ENCODE data around the gene CAMP.

CAMP gene

DNA sequence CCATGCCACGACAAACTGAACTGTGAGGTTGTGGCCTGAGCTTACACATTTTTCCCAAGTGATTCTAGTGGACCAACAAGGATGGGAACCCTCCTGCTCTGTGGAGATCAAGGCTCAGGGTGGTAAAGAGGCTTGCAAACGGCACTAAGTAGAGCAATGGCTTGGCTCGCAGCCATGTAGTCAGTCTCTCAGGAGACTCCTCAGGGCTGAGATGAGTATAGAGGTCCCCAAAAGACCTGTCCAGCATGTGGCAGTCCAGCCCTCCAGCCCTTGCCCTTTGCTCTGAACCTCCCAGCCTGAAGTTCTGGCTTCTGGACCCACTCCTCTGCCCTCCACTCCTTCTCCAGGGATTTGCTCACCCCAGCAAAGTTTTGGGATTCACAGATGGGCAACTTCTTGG, 8.3 kb upstream of the CAMP start:
- no peak for DNase-seq

DNA sequence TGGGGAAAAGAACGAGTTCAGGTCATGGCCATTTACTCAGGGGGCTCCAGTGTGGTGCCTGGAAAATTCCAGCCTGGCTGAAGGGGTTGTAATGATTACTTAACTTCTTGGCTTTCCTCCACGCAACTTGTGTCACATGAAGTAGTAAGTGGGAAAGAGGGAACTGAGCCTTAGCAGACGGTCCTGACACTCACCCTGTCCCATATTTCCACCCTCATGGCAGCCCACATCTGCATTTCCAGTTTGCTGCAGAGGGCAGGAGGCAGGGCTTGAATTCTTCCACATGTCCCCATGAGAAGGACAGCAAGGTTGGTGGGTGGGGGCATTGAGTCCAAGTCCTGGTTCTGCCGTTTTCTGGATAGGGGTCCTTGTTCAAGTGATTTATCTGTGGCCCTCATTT, 7.8 kb upstream of the CAMP start:
- peak; percentile 71 to 84 for DNase-seq

DNA sequence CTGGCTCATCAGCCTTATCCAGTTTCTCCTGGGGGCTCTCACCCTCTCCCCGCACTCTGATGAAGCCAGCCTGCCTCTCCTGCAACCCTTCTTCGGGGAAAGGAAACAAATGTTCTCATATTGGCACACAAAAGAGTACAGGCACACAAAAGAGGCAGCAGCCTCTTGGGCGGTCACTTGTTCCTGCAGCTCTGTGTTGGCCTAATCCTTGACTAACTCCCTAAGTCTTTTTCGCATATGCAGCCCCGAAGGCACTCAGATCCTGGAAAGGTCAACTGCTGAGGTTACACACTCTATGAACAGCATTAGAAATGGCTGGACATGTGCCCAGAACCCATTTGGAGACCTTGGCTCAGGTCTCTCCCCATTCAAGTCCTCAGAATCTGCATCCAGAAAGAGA, 7.4 kb upstream of the CAMP start:
- no peak for DNase-seq

DNA sequence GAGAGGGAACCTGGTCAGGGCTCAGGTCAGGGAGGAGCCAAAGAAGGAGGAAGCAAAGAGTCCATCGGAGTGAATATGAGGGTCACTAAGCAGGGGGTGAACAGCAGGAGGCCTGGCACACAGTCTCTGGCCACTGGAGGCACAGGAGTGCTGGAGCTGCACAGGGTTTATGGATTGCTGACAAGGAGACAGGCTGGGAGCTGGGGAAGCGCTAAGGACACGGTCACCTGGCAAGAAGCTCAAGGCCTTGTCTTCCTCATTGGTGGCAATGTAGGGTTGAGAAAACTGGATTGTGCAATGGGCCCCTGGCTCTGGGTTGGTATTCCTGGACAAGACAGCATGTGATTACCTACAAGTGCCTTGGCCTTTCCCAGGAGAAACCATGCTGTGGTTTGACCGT, 5.8 kb upstream of the CAMP start:
- DNase-seq: peak; percentile 27 to 57

DNA sequence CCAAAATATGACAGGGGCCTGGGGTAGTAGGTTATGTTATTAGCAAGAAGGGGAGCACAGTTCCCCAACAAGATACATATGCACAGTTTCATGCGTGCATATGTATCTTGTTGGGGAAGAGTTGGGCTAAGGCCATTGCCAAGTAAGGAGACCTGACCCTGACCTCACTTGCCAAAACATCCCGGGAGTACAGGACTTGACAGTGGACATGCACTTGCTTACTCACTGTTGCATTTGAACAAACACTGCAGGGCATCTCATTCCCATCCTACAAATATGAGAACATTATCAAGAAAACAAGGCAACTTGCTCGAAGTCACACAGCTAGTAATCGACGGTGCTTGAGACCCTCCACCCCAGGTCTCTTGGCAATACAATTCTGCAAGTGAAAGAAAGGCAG, 4.8 kb upstream of the CAMP start:
- no peak for DNase-seq

DNA sequence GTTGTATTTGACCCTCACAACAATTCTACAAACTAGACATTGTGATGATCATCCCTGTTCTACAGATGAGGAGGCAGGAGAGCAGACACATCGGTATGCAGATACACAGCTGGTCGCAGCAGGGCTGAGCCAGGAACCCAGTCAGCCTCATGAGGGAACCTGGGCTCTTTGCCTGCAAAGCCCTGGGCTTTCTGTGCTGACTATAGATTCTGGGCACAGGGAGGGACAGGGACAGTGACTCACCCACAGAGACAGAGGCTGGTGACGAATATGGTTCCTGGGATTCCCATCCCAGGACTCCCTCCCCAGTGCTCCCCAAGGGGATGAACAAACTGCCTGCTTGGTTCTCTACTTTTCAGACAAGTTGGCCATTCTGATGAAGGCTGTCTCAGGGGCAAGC, 3.8 kb upstream of the CAMP start:
- no peak for DNase-seq

DNA sequence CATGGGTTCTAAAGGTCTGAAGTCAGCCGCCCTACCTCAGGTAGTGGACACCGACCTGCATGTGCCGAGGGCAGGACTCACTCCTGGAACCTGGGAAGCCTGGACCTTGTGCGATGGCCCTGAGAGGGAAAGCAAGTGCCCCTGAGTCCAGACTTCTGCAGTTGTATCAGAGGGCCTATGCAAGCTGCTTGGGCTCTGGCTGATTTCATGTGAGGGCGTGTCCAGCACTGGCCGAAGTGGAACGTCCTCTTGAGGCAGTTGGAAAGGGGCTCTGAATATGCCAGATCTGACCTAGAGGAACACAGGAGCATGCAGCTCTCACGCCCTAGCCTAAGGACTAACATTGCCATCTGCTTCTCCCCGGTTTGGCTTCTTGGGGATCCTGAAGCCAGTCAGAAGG, 2.5 kb upstream of the CAMP start:
- DNase-seq: no peak

DNA sequence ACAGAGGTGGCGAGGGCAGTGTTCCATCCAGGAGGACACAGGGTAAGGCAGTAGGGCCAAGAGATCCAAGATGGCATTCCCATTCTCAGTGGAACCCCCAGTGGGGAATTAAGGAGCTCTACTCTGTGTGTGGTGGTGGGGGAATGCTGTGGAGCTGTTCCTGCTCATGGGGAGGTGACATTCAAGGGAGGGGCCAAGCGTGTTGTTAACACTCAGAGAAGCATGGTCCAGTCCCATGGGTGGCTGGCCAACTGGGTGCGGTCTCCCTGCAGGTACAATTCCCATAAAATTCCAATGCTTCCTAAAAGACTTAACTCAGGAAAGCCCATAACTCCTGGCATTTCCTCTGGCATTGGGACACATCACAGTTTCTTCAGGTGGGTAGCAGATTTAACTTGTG, 2.3 kb downstream of the CAMP start:
- DNase-seq: no peak

DNA sequence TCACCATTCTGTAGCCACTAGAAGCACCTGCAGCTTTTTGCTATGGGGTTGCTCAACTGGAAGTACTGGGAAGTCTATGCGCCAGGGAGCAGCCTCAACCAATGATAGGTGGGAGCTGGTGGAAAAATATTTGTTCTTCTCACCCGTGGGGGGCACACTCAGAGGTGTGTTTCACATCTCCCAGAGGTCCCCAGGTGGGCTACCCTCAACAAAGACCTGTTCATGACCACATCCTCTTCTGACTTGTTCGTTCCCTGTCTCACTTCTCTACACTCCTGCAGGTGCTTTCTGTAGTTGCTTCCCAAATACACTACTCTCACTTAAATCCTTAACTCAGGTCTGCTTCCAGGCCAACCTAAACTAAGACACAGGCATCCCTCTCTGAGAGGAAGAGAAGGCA, 3.6 kb downstream of the CAMP start:
- no peak for DNase-seq

DNA sequence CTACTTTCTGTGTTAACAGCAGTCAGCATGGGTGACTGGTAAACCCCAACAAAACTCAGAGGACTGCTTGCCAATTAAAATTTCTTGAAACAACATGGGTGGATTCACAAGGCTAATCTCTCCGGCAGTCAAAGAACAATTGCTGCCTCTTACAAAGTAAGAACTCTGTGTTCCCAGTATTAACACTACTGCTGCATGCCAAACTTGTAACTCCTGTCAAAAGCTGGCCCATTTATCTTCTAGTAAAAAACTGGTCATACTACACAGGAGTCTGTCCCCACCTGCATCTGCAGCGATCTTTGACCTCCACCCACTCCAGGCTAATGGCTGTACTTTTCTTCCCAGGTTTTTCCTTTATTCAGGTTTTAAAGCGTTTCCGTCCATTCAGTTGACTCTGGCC, 8.9 kb downstream of the CAMP start:
- DNase-seq: no peak

DNA sequence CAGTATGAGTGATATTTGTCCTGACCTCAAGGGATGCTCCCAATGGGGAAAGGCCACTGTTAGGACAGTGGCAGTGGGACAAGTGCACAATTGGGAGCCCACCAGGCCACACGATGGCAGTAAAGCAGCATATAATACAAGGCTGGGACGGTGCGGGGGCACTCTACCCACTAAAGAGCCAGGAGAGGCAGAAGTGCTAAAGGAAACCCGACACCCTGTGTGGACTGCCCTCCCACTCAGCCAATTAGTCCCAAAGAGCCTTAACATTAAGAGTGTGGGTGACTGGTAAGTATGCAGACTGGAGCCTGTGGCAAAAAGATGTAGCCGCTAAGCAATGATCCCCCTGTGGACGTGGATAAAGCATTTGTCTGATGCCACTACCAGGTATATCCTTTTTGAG, 9.4 kb downstream of the CAMP start:
- DNase-seq: peak; percentile 73 to 85

DNA sequence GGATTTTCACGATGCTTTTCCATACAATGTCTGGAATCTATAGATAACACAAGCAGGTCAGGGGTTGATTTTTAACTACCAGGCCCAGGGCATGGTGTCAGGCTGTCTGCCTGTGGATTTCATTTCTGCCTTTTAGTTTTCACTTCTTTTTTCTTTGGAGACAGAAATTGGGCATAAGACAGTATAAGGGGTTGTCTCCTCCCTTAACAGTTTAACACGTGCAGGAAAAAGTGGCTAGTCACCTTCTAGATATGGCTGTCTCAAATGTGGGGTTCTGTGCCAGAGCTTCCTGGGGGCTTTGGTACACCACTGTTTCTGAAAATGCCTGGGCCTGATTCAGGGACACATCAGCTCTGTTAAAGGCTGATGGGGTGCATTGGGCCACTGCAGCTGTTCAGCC, 10.2 kb downstream of the CAMP start:
- no peak for DNase-seq

DNA sequence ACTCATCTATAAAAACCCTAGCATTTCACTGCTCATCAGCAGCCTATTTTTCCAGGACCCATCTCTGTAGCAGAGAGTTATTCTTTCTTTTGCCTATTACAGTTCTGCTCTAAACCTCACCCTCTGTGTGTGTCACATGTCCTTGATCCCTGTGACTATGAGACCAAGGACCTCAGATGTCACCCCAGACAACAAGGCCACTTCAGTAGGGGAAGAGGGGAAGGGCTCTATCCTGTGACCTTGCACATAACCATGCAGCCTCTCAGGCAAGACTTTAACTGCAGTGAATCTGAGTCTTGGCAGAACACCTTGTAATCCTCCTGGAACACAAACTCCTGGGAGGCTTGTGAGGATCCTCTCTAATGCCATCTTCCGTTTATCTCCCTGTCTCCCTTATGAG, 13.2 kb downstream of the CAMP start:
- DNase-seq: peak; percentile 78 to 88

DNA sequence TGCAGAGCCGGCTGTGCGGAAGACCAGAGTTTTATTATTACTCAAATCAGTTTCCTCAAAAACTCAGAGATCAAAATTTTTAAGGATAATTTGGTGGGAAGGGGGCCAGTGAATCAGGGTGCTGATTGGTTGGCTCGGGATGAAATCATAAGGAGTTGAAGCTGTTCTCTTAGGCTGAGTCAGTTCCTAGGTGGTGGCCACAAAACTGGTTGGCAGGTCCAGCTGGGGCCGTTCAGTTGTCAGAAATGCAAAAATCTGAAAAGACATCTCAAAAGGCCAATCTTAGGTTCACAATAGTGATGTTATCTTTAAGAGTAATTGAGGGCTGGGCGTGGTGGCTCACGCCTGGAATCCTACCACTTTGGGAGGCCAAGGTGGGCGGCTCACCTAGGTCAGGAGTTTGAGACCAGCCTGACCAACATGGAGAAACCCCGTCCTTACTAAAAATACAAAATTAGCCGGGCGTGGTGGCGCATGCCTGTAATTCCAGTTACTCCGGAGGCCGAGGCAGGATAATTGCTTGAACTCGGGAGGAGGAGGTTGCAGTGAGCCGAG, 15.3 kb downstream of the CAMP start:
- DNase-seq: no peak

DNA sequence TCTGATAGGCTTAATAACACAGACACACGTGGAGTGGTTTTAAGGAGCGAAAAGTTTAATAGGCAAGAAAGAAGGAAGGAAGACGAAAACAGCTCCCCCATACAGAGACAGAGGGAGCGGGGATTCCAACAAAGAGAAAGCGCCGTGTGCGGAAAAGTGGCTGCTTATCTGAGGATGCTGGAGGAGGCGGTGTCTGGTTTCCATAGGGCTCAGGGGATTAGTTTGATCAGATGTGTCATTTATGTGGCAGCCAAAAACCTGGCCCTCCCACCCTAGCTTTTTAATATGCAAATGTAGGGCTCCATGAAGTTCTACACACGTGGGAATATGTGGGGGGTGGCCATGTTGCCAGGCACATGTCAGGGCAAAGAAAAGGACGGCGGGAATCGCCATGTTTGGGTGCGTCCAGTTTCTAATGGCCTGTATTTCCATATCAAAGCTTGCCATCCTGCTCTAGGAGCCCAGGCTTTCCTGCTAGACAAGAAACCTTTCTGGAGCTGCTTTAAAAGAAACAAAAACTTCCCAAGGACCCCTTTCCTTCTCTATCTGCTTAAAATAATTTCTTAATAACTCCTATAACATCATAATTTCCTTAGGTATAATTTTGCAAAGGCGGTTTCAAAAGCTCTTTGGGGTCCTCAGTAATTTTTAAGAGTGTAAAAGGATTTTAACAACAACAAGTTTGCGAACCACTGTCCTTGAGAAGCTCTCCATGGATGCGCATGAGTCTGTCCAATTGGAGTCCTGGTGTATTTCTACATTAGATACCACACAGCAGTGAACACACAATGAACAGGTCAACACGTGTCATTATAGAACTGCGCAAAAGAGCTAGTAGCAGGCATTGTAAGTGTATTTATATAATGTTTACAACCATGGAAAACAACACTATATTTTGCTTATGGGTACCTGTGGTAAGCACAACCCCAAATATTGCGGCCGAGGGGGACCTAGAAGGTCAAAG, 17.0 kb downstream of the CAMP start:
- DNase-seq: no peak

DNA sequence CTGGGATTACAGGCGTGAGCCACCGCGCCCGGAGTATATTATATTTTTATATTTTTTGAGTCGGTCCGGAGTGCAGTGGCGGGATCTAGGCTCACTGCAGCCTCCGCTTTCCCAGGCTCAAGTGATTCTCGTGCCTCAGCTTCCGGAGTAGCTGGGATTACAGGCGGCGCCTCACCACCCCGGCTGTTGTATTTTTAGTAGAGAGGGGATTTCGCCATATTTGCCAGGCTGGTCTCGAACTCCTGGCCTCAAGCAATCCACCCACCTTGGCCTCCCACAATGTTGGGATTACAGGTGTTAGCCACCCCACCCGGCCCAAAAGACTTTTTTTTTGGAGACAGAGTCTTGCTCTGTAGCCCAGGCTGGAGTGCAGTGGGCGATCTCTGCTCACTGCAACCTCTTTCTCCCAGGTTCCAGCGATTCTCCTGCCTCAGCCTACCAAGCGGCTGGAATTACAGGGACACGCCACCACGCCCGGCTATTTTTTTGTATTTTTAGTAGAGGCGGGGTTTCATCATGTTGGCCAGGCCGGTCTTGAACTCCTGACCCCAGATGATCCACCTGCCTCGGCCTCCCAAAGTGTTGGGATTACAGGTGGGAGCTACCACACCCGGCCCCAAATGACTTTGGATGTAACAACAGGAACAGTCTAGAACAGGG, 18.6 kb downstream of the CAMP start:
- DNase-seq: peak; percentile 46 to 64

DNA sequence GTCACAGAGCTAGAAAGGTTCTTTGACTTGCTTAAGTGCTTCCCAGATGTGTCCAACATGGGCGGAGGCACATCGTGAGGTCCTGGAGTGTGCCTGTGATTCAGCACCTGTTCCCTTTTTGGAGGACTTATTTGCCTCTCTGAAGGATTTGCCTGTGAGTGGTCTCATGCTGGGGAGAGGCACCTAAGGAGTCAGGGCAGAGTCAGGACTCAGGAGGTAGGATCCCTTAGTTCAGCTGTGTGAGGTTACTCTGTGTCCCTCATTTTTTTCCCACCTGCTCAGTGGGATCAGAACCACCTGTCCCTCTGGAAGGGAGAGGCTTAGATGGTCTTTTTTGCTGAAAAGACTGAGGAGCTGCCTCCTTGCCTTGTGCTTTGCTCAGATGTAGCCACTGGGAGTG, 20.6 kb downstream of the CAMP start:
- peak in 1 of 2 donors; percentile 47 for DNase-seq

DNA sequence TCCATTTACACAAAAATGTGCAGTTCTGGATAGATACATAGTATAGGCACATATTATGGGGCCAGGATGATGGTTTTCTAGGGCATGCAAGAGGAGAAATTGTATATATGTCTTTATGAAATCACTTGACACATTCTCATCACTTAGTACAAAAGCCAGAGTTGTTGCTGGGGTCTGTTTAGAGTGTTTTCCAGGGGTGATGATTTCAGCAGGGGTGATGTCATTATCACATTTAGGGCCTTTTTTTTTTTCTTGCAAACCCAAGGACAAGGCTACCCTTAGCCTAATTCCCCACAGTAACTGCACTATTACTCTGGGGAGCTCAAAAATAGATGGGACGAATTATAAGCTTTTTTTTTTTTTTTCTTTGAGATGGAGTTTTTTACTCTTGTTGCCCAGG, 21.2 kb downstream of the CAMP start:
- DNase-seq: peak; percentile 40 to 53

DNA sequence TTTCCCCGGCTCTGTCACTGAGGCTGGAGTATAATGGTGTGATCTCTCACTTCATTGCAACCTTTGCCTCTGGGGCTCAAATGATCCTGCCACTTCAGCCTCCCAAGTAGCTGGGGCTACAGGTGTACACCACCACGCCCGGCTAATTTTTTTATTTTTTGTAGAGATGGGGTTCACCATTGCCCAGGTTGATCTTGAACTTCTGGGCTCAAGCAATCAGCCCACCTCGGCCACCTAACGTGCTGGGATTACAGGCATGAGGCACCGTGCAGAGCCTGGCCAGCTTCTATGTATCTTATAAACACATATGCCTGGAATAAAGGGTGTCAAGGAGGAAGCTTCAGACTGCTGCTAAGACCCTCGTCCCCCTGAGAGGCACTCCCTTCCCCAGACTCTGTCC, 21.8 kb downstream of the CAMP start:
- no peak for DNase-seq

DNA sequence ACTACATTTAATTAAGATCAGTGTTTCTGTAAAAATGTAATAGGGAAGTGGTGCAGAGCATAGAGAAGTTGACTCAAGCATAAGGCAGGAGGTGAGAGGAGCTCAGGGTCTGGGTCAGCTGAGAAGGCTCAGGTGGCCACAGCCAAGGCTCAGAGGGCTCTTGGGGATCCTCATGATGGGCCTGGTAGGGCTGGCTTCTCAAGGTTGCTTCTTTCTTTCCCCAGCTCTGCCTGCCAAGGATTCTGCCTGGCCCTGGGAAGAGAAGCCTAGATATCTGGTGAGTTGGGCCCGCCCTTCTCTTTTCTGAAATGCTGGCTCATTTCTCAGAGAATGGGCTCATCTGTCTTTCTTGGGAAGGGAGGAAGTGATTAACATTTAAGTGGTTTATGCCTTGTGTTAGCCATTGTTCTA, 24.1 kb downstream of the CAMP start:
- DNase-seq: peak; percentile 54 to 74

DNA sequence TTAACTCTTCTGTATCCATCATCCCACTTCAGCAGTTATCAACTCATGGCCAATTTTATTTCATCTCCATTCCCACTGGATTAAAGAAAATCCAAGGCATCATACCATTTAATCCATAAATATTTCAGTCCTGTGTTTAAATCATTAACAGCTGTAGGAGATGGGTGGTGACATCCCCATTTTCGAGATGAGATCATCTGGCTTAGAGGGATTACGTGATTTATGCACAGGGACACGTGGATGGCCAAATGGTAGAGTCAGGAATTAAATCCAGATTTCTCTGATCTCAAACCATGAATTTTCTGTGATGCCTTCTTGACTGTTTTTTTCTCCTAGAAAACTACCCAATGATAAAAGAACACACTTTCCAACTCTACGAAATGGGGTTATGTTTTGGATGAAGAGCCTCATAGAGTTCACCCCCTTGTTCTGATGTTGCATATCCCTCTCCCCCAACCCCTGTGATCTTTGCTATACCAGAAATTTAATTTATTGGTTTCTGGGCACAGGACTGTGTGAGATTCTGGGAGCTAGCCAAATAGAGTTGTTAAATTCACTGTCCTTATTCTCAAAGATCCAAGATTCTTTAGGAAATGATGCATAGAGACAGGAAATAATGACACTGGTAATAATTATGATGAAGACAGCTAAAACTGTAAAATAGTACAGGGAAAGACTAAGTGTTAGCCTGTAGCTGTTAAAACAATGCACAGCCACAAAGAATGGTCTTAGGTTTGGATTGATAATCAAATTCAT, 25.0 kb downstream of the CAMP start:
- no peak for DNase-seq

DNA sequence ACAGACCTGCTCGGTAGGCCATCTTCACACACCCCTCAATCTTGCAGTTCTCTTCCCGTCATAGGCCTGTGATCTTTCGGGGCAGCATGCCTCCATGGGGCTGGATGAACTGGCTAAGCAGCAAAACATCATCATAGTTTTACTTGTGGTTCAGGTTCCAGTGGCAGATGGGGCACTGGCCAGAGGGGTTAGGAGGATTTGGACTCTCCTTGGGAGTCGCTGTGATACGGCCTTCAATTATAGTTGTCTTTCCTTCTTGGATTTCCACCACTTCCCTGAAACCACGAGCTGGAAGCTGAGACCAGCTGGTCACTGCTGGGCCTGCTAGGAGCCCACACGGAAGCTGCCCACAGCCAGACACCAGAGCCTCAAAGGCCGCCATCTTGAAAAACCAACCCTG, 33.3 kb downstream of the CAMP start:
- DNase-seq: no peak

DNA sequence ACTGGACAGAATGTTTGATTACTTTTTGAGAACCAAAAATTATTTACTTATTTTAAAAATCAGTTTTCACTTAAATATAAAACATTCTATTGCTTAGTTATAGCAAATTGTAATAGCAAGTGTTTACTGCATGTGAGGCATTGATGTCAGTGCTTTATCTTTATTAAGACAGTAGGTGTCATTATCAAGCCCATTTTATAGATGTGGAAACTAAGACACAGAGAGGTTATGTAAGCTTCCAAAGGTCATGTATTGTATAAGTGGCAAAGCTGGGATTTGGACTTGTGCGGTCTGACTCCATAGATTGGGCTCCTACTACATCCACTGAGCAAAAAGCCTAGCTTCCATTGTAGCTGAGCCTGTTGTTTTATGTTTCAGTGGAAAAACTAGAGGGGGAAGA, 35.2 kb downstream of the CAMP start:
- no peak for DNase-seq
